ENCODE data around the gene TAF8. TPM values are rescaled to one million over a fixed set of nuclear protein-coding genes. Genes with fewer than 3 reads are reported as not detected.

The TAF8 gene
- total and polyA plus RNA-seq, 3 experiments from 2014 or later = 20.5 to 42.6 (median 41.7) TPM

DNA sequence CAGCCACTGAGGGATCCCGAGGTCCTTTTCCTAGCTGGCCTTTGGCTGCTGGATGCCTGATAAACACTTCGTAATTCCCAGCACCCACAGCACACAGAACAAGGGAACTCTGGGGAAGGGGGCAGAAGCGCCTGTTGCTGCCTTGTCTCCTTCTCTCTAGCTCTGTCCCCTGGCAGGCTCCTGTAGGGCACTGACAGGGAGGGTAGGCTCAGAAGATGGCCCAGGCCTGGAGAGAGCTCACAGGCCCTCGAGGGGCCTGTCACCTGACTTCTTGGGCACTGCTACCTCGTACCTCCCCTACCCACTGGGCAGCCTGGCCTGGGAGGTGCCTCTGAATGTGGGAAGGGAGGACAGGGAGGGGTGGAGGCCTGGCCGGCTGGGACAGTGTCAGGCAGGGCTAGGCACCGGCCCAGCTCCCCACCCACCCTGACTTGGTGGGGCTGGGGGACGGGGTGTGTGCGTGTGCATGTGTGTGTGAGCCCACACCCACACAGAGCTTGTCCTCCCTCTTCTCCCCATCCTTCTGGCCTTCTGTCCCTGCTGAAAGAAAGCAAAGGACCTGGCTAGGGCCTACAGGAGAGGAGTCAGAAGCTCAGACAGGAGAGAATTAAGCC lies 74.0 kb downstream of the TAF8 start:
- no peaks in the 10 kb centered on the region for H3K9me3 ChIP-seq (ENCODE audit: low read length)
- no peak overlapping the region for H3K27ac ChIP-seq (ENCODE audit: low read depth, low read length)
- no peak overlapping the region for H3K4me3 Mint-ChIP-seq
- no peaks in the 10 kb centered on the region for H3K4me1 Mint-ChIP-seq
- no peaks in the 10 kb centered on the region for H3K4me1 ChIP-seq (ENCODE audit: insufficient read depth, low read length)
- POLR2A ChIA-PET = no interaction called here
- no peaks in the 10 kb centered on the region for H3K27me3 ChIP-seq (ENCODE audit: insufficient read depth, low read length, poor library complexity, severe bottlenecking)
- CTCF ChIA-PET = interaction anchor here (1.8 kb wide), 1 partner anchor 20 kb away, joined by 5 read pairs; no protein-coding TSS in a partner anchor
- no peaks in the 10 kb centered on the region for H3K36me3 ChIP-seq (ENCODE audit: insufficient read depth, low read length)
- no peak for DNase-seq
- peaks cover 0 to 2% of the 10 kb centered on the region in 2 donors for H3K27me3 Mint-ChIP-seq
- no peaks in the 10 kb centered on the region for H3K36me3 Mint-ChIP-seq
- no peak overlapping the region for H3K27ac Mint-ChIP-seq
- no peak overlapping the region for H3K4me3 ChIP-seq (ENCODE audit: low read length)
- no peaks in the 10 kb centered on the region for H3K9me3 Mint-ChIP-seq

DNA sequence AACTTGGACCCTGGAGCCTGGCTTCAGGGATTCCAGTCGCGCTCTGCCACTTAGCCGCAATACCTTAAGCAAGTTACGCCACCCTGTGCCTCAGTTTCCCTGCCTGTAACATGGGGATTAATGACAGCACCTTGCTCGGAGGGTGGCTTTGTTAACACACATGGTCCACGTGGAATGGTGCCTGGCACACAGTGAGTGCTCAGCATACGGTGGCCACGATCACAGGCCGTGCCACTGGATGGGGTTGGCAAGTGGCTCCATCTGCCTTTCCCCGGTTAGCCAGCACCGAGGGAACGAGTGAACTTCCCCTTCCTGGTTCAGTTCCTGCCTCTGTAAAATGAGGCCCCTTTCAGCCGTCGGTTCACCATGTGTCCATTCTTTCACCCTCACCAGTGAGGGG lies 74.9 kb downstream of the TAF8 start:
- H3K36me3 Mint-ChIP-seq = no peaks in the 10 kb centered on the region
- H3K4me1 Mint-ChIP-seq = no peaks in the 10 kb centered on the region

DNA sequence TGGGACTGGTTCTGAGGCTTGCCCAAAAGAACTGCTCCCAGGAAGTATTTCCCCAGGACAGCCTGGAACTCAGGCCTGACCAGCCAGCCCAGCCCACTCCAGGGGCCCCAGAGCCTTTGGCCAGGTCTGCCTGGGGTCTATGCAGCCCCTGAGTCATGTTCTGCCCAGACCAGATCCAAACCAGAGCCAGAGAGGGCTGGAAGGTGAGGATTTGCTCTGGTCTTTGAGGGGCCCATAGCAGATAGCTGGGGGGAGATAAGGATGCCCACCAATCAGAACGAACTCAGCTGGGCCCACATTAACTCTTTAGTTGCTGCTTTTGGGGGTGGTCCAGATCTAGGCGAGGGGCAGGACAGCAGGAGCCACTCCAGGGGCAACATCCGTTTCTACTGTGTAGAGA lies 75.3 kb downstream of the TAF8 start:
- CTCF ChIA-PET = interaction anchor here (1.8 kb wide), 1 partner anchor 21 kb away, joined by 5 read pairs; no protein-coding TSS in a partner anchor
- no peaks in the 10 kb centered on the region for H3K4me1 Mint-ChIP-seq
- H3K36me3 Mint-ChIP-seq = no peaks in the 10 kb centered on the region
- H3K4me3 Mint-ChIP-seq = no peak overlapping the region
- no peaks in the 10 kb centered on the region for H3K36me3 ChIP-seq (ENCODE audit: insufficient read depth, low read length)
- H3K27me3 Mint-ChIP-seq = peaks cover 0 to 2% of the 10 kb centered on the region in 2 donors
- H3K4me1 ChIP-seq (ENCODE audit: insufficient read depth, low read length) = no peaks in the 10 kb centered on the region
- POLR2A ChIA-PET = no interaction called here
- peak overlapping the region in 1 of 8 donors; percentile 84 for H3K27ac Mint-ChIP-seq
- DNase-seq = no peak
- no peaks in the 10 kb centered on the region for H3K9me3 Mint-ChIP-seq
- no peak overlapping the region for H3K27ac ChIP-seq (ENCODE audit: low read depth, low read length)
- no peaks in the 10 kb centered on the region for H3K27me3 ChIP-seq (ENCODE audit: insufficient read depth, low read length, poor library complexity, severe bottlenecking)
- no peaks in the 10 kb centered on the region for H3K9me3 ChIP-seq (ENCODE audit: low read length)
- no peak overlapping the region for H3K4me3 ChIP-seq (ENCODE audit: low read length)

More for the DNA sequence above, 74.9 kb downstream of the TAF8 start:
- Histone ChIP-seq H3K9me3 (ENCODE audit: low read length) (no peaks in the 10 kb centered on the region), H3K4me1 (ENCODE audit: insufficient read depth, low read length) (no peaks in the 10 kb centered on the region), H3K27me3 (ENCODE audit: insufficient read depth, low read length, poor library complexity, severe bottlenecking) (no peaks in the 10 kb centered on the region), H3K27ac (ENCODE audit: low read depth, low read length) (no peak overlapping the region), H3K4me3 (ENCODE audit: low read length) (no peak overlapping the region), H3K36me3 (ENCODE audit: insufficient read depth, low read length) (no peaks in the 10 kb centered on the region)
- Mint-ChIP-seq H3K4me3 (no peak overlapping the region), H3K9me3 (no peaks in the 10 kb centered on the region), H3K27ac (no peak overlapping the region), H3K27me3 (peaks cover 0 to 2% of the 10 kb centered on the region in 2 donors)
- CTCF ChIA-PET = interaction anchor here (1.8 kb wide), 1 partner anchor 21 kb away, joined by 5 read pairs; no protein-coding TSS in a partner anchor
- POLR2A ChIA-PET = no interaction called here
- no peak for DNase-seq

DNA sequence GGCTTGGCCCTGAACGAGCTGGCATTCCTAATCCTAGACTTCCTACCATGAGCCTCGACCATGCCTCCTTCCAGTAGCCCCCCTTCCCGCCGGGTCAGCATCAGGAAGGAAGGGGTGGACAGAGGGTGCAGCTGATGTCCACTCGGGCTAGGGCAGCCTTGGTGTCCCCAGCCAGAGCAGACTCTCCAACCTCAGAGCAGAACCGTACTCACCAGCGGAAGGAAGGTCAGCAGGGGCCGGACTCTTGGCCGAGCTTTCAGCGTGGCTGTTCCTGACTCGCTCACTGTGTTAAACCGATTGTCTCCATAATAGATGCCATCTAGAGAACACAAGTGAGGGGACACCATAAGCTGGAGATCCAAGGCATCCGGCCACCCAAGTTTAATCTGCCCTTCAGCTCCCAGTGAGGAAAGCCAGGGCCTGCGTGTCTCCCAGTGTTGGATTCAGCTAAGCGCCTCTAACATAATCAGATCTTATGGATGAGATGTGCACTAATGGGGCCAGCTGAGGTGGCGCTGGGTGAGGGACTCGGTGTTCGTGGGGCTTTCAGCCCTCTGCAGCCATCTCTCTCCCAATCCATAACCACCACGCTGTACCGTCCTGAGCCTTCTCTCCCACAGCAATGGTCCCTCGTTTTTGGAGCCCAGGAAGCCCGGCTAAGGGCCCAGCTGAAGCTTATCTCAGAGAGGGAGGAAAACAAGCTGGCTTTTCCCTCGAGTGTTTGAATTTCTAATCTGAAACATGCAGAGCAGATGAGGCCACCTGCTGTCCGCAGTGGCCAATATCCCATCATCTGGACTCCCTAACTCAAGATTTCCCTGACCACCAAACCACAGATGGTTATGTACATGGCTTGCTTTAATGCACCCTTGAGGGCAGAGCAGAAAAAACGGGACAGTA lies 78.4 kb downstream of the TAF8 start:
- POLR2A ChIA-PET = no interaction called here

DNA sequence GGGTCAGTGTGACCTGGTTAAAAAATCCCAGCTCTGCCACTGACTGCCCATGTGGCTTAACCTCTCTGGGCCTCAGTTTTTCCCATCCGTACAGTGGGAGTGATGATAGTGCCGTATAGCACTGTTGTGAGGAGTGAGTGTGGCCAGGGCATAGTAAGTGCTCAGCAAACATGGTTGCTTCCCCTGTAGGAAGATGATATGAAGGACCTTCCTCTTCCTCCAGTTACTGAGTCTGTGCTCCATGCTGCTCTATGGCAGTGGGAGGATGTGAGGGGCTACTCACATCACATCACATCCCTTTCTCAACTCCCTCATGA lies 79.0 kb downstream of the TAF8 start:
- no peak overlapping the region for H3K27ac Mint-ChIP-seq
- H3K4me1 Mint-ChIP-seq = no peaks in the 10 kb centered on the region
- Histone ChIP-seq H3K4me1 (ENCODE audit: insufficient read depth, low read length) (no peaks in the 10 kb centered on the region), H3K27ac (ENCODE audit: low read depth, low read length) (no peak overlapping the region), H3K4me3 (ENCODE audit: low read length) (no peak overlapping the region), H3K9me3 (ENCODE audit: low read length) (no peaks in the 10 kb centered on the region), H3K27me3 (ENCODE audit: insufficient read depth, low read length, poor library complexity, severe bottlenecking) (no peaks in the 10 kb centered on the region), H3K36me3 (ENCODE audit: insufficient read depth, low read length) (no peaks in the 10 kb centered on the region)
- H3K36me3 Mint-ChIP-seq = no peaks in the 10 kb centered on the region
- no peaks in the 10 kb centered on the region for H3K9me3 Mint-ChIP-seq
- no peak overlapping the region for H3K4me3 Mint-ChIP-seq
- ChIA-PET POLR2A (no interaction called here), CTCF (no interaction called here)
- no peak for DNase-seq
- H3K27me3 Mint-ChIP-seq = peaks cover 2 to 3% of the 10 kb centered on the region in 2 donors

More for the DNA sequence above, 78.4 kb downstream of the TAF8 start:
- Histone ChIP-seq H3K27ac (ENCODE audit: low read depth, low read length) (no peak overlapping the region), H3K27me3 (ENCODE audit: insufficient read depth, low read length, poor library complexity, severe bottlenecking) (no peaks in the 10 kb centered on the region), H3K4me3 (ENCODE audit: low read length) (no peak overlapping the region), H3K36me3 (ENCODE audit: insufficient read depth, low read length) (no peaks in the 10 kb centered on the region), H3K4me1 (ENCODE audit: insufficient read depth, low read length) (no peaks in the 10 kb centered on the region), H3K9me3 (ENCODE audit: low read length) (no peaks in the 10 kb centered on the region)
- no peak for DNase-seq
- no peaks in the 10 kb centered on the region for H3K36me3 Mint-ChIP-seq
- CTCF ChIA-PET = no interaction called here
- no peaks in the 10 kb centered on the region for H3K9me3 Mint-ChIP-seq
- peak overlapping the region in 1 of 7 donors; percentile 2 for H3K4me3 Mint-ChIP-seq
- no peaks in the 10 kb centered on the region for H3K4me1 Mint-ChIP-seq
- peak overlapping the region in 1 of 8 donors; percentile 27 for H3K27ac Mint-ChIP-seq
- peaks cover 2 to 3% of the 10 kb centered on the region in 2 donors for H3K27me3 Mint-ChIP-seq

DNA sequence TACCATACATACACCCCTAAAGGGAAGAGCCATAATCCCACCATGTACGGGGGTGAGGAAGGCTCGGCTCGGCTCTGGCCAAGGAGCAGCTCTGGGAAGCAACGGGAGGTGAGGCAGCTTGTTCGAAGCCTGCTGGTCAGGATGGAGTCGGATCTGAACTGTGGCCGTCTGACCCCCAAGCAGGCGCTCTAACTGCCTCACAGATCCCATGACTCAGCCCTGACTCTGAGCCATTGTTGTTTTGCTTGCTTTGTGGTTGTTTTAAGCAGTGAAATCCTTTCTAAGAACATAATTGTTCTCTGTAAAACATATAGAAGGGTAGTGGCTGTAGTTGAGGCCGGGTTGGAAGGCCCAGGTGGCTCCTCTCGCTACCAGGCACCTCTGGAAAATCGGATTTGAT lies 81.2 kb downstream of the TAF8 start:
- Mint-ChIP-seq H3K4me3 (no peak overlapping the region), H3K4me1 (peaks cover under 1 to 3% (median 1%) of the 10 kb centered on the region in 3 donors), H3K36me3 (no peaks in the 10 kb centered on the region), H3K27ac (no peak overlapping the region), H3K27me3 (peaks cover 0 to 5% of the 10 kb centered on the region in 2 donors), H3K9me3 (no peaks in the 10 kb centered on the region)
- Histone ChIP-seq H3K9me3 (ENCODE audit: low read length) (no peaks in the 10 kb centered on the region), H3K4me3 (ENCODE audit: low read length) (no peak overlapping the region), H3K27ac (ENCODE audit: low read depth, low read length) (no peak overlapping the region), H3K36me3 (ENCODE audit: insufficient read depth, low read length) (no peaks in the 10 kb centered on the region), H3K27me3 (ENCODE audit: insufficient read depth, low read length, poor library complexity, severe bottlenecking) (no peaks in the 10 kb centered on the region), H3K4me1 (ENCODE audit: insufficient read depth, low read length) (no peaks in the 10 kb centered on the region)
- ChIA-PET CTCF (no interaction called here), POLR2A (no interaction called here)
- DNase-seq = no peak

DNA sequence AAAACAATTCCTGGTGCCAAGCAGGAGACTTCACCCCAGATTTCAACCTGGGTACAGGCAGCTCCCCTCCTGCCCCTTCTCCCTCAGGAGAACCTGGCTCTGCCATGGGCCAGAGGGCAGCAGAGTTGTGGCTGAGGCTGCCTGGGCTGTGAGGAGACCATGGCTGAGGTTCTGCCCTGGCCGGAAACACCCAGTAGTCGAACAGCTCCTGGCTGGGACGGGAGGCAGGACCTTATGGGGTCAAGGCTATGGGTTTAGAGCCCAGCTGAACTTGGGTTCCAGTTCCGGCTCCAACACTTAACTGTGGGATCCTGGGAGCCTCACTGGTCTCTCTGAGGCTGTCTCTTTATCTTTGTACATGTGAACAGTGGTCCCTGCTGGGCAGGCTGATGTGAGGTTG lies 83.6 kb downstream of the TAF8 start:
- peaks cover 3 to 8% (median 4%) of the 10 kb centered on the region in 3 donors for H3K4me1 Mint-ChIP-seq
- POLR2A ChIA-PET = no interaction called here
- no peaks in the 10 kb centered on the region for H3K36me3 Mint-ChIP-seq
- peaks cover 0 to 5% of the 10 kb centered on the region in 2 donors for H3K27me3 Mint-ChIP-seq
- no peak overlapping the region for H3K4me3 Mint-ChIP-seq
- CTCF ChIA-PET = interaction anchor here (1.1 to 1.2 kb wide), 2 partner anchors 14 to 413 kb away, joined by 3 read pairs; no protein-coding TSS in a partner anchor
- no peak overlapping the region for H3K4me3 ChIP-seq (ENCODE audit: low read length)
- DNase-seq = no peak
- H3K9me3 ChIP-seq (ENCODE audit: low read length) = no peaks in the 10 kb centered on the region
- no peaks in the 10 kb centered on the region for H3K9me3 Mint-ChIP-seq
- no peaks in the 10 kb centered on the region for H3K36me3 ChIP-seq (ENCODE audit: insufficient read depth, low read length)
- H3K27ac Mint-ChIP-seq = no peak overlapping the region
- H3K27me3 ChIP-seq (ENCODE audit: insufficient read depth, low read length, poor library complexity, severe bottlenecking) = no peaks in the 10 kb centered on the region
- no peaks in the 10 kb centered on the region for H3K4me1 ChIP-seq (ENCODE audit: insufficient read depth, low read length)
- H3K27ac ChIP-seq (ENCODE audit: low read depth, low read length) = no peak overlapping the region

DNA sequence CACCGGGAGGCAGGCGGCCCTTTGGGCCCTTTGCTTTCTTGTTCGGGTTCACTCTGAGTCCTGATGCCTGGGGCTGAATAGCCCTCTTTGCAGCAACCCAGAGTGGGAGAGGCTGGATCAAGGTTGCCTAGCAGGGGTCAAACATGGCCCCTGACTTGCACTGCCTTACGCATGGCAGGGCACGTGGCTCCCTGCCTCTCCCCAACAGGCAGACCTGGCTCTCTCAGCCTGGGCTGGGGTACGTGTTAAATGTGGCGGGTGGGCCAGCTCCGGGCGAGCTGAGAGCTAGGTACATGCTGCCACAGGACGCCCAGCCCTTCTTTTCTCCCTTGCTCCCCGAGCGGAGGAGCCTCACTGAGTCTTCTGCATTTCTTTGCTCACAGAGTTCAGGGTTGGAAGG lies 84.8 kb downstream of the TAF8 start:
- H3K4me3 ChIP-seq (ENCODE audit: low read length) = no peak overlapping the region
- ChIA-PET POLR2A (no interaction called here), CTCF (interaction anchor here (0.7 kb wide), 1 partner anchor 27 kb away, joined by 3 read pairs; no protein-coding TSS in a partner anchor)

More for the DNA sequence above, 84.8 kb downstream of the TAF8 start:
- peaks cover 0 to 5% of the 10 kb centered on the region in 2 donors for H3K27me3 Mint-ChIP-seq
- no peaks in the 10 kb centered on the region for H3K9me3 Mint-ChIP-seq
- H3K27ac Mint-ChIP-seq = no peak overlapping the region
- no peaks in the 10 kb centered on the region for H3K36me3 Mint-ChIP-seq
- H3K4me1 ChIP-seq (ENCODE audit: insufficient read depth, low read length) = no peaks in the 10 kb centered on the region
- H3K27ac ChIP-seq (ENCODE audit: low read depth, low read length) = no peak overlapping the region
- no peaks in the 10 kb centered on the region for H3K9me3 ChIP-seq (ENCODE audit: low read length)
- no peak for DNase-seq
- no peaks in the 10 kb centered on the region for H3K36me3 ChIP-seq (ENCODE audit: insufficient read depth, low read length)
- no peaks in the 10 kb centered on the region for H3K27me3 ChIP-seq (ENCODE audit: insufficient read depth, low read length, poor library complexity, severe bottlenecking)
- H3K4me1 Mint-ChIP-seq = peaks cover 3 to 8% (median 4%) of the 10 kb centered on the region in 3 donors
- H3K4me3 Mint-ChIP-seq = no peak overlapping the region

Data from CD8-positive, alpha-beta memory T cell (primary cell).